K562 (cell line): Measurements from ENCODE around the gene HELZ. TPM values are rescaled to one million over a fixed set of nuclear protein-coding genes. Genes with fewer than 3 reads are reported as not detected.

Experiments
- ELK1 ChIP-seq: sonication (generic); formaldehyde crosslinking; IDR thresholded peaks from 2 replicates; pipeline ENCODE4 v1.8.1; 2022; ENCODE audit warnings: missing genetic modification reagents
- EP300 ChIP-seq: IDR thresholded peaks from 2 replicates; pipeline ENCODE4 v1.6.1; 2012; ENCODE audit warnings: low read length, improper control_type of control experiment
- EP400 ChIP-seq: fragments of 450-650 bp; IDR thresholded peaks from 2 replicates; pipeline ENCODE4 v1.6.1; 2017; ENCODE audit warnings: antibody characterized with exemption, mild to moderate bottlenecking, moderate library complexity
- FOXO4 ChIP-seq: fragments of 450-650 bp; formaldehyde crosslinking; IDR thresholded peaks from 2 replicates; pipeline ENCODE4 v1.4.0; 2020; ENCODE audit warnings: mild to moderate bottlenecking, moderate library complexity
- GATAD2A ChIP-seq: fragments of 450-650 bp; IDR thresholded peaks from 2 replicates; pipeline ENCODE4 v1.6.1; 2017
- GMEB1 ChIP-seq: fragments of 250-450 bp; sonication (Bioruptor Pico); IDR thresholded peaks from 2 replicates; pipeline ENCODE4 v1.4.0; 2020; ENCODE audit warnings: mild to moderate bottlenecking
- HDAC1 ChIP-seq, 2 experiments: fragments of 450-650 bp; IDR thresholded peaks; 2 replicates each; pipeline ENCODE4 v1.6.1; 2016 to 2017; ENCODE audit warnings: inconsistent platforms in 1 of 2, mild to moderate bottlenecking in 1 of 2, moderate library complexity in 1 of 2
- HDGF ChIP-seq: fragments of 450-650 bp; IDR thresholded peaks from 2 replicates; pipeline ENCODE4 v1.6.1; 2016
- HMBOX1 ChIP-seq: sonication (generic); IDR thresholded peaks from 2 replicates; pipeline ENCODE4 v1.6.1; 2016
- ID3 ChIP-seq, 2 experiments: fragments of 250-450 bp in 1 of 2; fragments of 450-650 bp in 1 of 2; sonication (Bioruptor Pico) in 1 of 2; IDR thresholded peaks; 2 replicates each; pipeline versions ENCODE4 v1.6.1 to v1.8.0; 2016 to 2021; ENCODE audit warnings: mild to moderate bottlenecking in 2 of 2, moderate library complexity in 2 of 2, missing compliant biosample characterization in 1 of 2, missing genetic modification characterization in 1 of 2
- KDM1A ChIP-seq, 2 experiments: fragments of 450-650 bp; IDR thresholded peaks; 2 replicates each; pipeline ENCODE4 v1.6.1; 2016; ENCODE audit warnings: mild to moderate bottlenecking in 2 of 2
- KLF13 ChIP-seq: fragments of 450-650 bp; IDR thresholded peaks from 2 replicates; pipeline ENCODE4 v1.6.1; 2016; ENCODE audit warnings: missing genetic modification characterization, low read depth, mild to moderate bottlenecking, missing compliant biosample characterization, moderate library complexity, borderline replicate concordance
- L3MBTL2 ChIP-seq: fragments of 450-650 bp; IDR thresholded peaks from 2 replicates; pipeline ENCODE4 v1.6.1; 2016; ENCODE audit warnings: mild to moderate bottlenecking, moderate library complexity
- MNT ChIP-seq, 2 experiments: fragments of 450-650 bp; conservative IDR thresholded peaks; 2 replicates each; pipeline ENCODE4 v1.6.1; 2017; ENCODE audit warnings: mild to moderate bottlenecking in 2 of 2, moderate library complexity in 2 of 2
- NR2C1 ChIP-seq, 2 experiments: fragments of 450-650 bp; IDR thresholded peaks; 2 replicates each; pipeline ENCODE4 v1.6.1; 2017; ENCODE audit warnings: mild to moderate bottlenecking in 2 of 2, antibody characterized with exemption in 1 of 2, inconsistent platforms in 1 of 2, missing compliant biosample characterization in 1 of 2, missing genetic modification characterization in 1 of 2
- PRMT5 ChIP-seq: sonication (generic); formaldehyde crosslinking; IDR thresholded peaks from 2 replicates; pipeline ENCODE4 v1.5.0; 2020; ENCODE audit warnings: missing genetic modification reagents
- SOX6 ChIP-seq: fragments of 450-650 bp; IDR thresholded peaks from 2 replicates; pipeline ENCODE4 v1.6.1; 2014; ENCODE audit warnings: mild to moderate bottlenecking
- TEAD2 ChIP-seq: fragments of 450-650 bp; IDR thresholded peaks from 2 replicates; pipeline ENCODE4 v1.6.1; 2016; ENCODE audit warnings: missing genetic modification characterization, control low read depth, missing compliant biosample characterization
- XRCC5 ChIP-seq: fragments of 200-400 bp; formaldehyde crosslinking; IDR thresholded peaks from 2 replicates; pipeline ENCODE4 v1.6.1; 2017; ENCODE audit warnings: low read depth, mild to moderate bottlenecking, low read length
- ZNF277 ChIP-seq: fragments of 250-450 bp; sonication (Bioruptor Pico); IDR thresholded peaks from 2 replicates; pipeline ENCODE4 v1.8.0; 2022; ENCODE audit warnings: inconsistent platforms, mild to moderate bottlenecking, moderate library complexity, borderline replicate concordance
- ZNF77 ChIP-seq: fragments of 250-450 bp; sonication (Bioruptor Pico); IDR thresholded peaks from 2 replicates; pipeline ENCODE4 v1.5.0; 2020
- polyA plus RNA-seq, 8 experiments: library from polyadenylated mRNA; depleted of rRNA in 4 of 8; stranded (reverse) in 5 of 8; unstranded in 3 of 8; fragments of >200 nt; fragmentation: Nextera tagmentation in 2 of 8; fragmentation: Illumina TruSeq in 1 of 8; extraction: Ambion mirVana in 2 of 8; extraction: Trizol in 1 of 8; gene quantifications; 2 replicates each; pipeline versions ENCODE4 v1.2.1 to v1.2.3, GENCODE V29; 2011 to 2014; ENCODE audit warnings: inconsistent platforms in 1 of 8, missing spikeins in 1 of 8
- total RNA-seq, 7 experiments: library from RNA; depleted of rRNA in 6 of 7; stranded (reverse); fragments of >200 nt in 6 of 7; fragmentation: Illumina TruSeq in 2 of 7; extraction: Trizol in 2 of 7; gene quantifications; 2 replicates each; pipeline versions ENCODE4 v1.2.1 to v1.2.3, GENCODE V29; 2011 to 2021; ENCODE audit warnings: low replicate concordance in 1 of 7

HELZ gene
- total and polyA plus RNA-seq, 9 of the 15 experiments (the other 6 are each of a cell fraction or from before 2014, with no cell fraction given), result 5.2 to 39.8 (median 17.3) TPM

- TF ChIP-seq KLF13 (no peak), ID3 (CRISPR knock-in tag; IDR thresholded peaks at IDR 0.05) (no peak), ID3 (tag; IDR thresholded peaks at IDR 0.05) (no peak), FOXO4 (CRISPR knock-in tag) (no peak), KDM1A (IDR thresholded peaks at IDR 0.05) (peak; percentile 47 to 65; a peak in 1 of 4 replicates), SOX6 (peak; percentile 79; the same call in 1 of the 2 replicates), GATAD2A (no peak), HDAC1 (IDR thresholded peaks at IDR 0.05) (0 out of 4 replicates have a peak, but pooled peaks of 1 of the 2 experiments have one; percentile 23), ZNF77 (CRISPR knock-in tag) (no peak), GMEB1 (CRISPR knock-in tag) (no peak), XRCC5 (no peak), EP400 (no peak), ZNF277 (CRISPR knock-in tag) (no peak), HDGF (no peak), NR2C1 (IDR thresholded peaks at IDR 0.05) (peak; percentile 63; the same call in 1 of the 2 replicates), NR2C1 (tag; IDR thresholded peaks at IDR 0.05) (peak; percentile 86), ELK1 (no peak), L3MBTL2 (no peak), PRMT5 (no peak), TEAD2 (tag) (no peak), EP300 (peak; percentile 71), MNT (conservative IDR thresholded peaks at IDR 0.05) (peak in 1 of 2 experiments; percentile 46; a peak in 1 of 4 replicates), HMBOX1 (no peak)
These were observed 134.4 kb downstream of the HELZ start (continued) for GRCh38 chr17:67110619-67111018.
